HG03066 (cell line): ENCODE data around the gene MRGPRG.

Source experiments
- ATAC-seq: cut with Tn5 transposase; IDR thresholded peaks from one replicate; pipeline ENCODE4 v1.9.1; 2021; ENCODE audit warnings: low read depth; ENCODE audit not compliant: unreplicated experiment

Gene MRGPRG

DNA sequence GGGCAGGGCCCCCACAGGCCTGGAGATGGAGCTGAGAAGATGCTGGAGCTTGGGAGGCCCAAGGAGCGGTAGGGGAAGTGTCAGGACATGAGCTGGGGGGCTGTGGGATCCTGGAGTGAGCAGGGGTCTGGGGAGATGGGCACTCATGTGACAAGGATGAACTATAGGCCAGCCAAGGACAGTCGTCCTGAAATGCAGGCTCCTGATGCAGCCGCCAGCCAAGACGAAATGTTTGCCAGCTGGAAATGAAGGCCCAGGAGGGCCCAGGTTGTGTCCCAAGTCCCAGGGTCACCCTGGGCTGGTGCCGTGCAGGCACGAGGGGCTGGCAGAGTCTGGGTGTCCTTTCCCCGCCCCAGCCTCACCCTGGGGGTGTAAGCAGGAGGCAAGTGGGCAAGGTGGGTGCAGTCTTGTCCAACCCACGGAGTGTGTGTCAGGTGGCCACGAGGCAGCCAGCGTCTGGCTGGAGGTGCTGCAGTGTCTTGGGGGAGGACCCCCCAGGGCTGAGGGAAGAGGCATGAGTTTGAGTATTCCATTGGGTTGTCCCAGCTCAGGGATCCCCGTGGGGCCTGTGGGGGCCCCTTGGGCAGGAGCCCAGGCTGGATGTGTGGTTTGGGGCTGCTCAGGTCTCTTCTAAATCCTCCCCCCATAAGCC is 21.4 kb downstream of the MRGPRG start:
- no peak for ATAC-seq

GRCh38 chr11:3196161-3197043 is 22.2 kb downstream of the MRGPRG start:
- ATAC-seq = no peak

- ATAC-seq = no peak
These were observed 23.1 kb downstream of the MRGPRG start for GRCh38 chr11:3195251-3196160.

DNA sequence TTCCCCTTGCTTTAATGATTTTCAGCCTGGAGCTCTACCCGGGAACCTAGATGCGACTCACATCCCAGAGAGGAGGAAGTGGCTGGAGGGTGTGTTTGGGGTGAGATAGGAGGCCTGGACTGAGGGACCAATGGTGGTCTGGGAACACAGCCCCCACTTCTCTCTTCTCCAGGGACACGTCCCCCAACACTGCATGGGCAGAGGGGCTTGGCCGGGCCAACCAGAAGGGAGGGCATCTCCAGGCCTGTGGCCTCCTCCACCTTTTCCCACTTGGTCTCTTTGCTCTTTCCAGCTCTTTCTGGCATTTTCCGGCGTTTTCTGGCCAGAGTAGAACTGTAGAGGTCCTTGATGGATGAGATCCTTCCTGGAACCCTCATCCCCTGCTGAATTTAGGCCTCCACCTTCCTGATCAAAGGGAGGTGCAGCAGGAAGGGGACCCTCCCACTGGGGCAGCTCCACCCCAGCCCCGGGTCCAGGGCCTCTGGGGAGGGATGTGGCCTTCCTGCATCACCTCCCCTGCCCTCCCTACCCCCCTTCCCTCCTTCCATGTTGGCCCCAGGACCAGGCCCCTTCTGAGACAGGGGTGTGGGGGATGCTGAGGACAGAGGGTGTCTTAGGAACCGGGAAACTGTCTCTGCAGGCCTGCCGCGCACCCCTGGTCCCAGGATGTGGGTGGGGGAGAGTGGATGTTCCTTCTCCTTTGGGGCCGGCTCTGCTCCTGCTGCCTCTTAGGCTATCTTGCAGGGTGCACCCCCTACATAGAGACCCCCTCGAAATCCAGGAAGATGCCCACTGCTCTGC is 24.4 kb downstream of the MRGPRG start:
- no peak for ATAC-seq

DNA sequence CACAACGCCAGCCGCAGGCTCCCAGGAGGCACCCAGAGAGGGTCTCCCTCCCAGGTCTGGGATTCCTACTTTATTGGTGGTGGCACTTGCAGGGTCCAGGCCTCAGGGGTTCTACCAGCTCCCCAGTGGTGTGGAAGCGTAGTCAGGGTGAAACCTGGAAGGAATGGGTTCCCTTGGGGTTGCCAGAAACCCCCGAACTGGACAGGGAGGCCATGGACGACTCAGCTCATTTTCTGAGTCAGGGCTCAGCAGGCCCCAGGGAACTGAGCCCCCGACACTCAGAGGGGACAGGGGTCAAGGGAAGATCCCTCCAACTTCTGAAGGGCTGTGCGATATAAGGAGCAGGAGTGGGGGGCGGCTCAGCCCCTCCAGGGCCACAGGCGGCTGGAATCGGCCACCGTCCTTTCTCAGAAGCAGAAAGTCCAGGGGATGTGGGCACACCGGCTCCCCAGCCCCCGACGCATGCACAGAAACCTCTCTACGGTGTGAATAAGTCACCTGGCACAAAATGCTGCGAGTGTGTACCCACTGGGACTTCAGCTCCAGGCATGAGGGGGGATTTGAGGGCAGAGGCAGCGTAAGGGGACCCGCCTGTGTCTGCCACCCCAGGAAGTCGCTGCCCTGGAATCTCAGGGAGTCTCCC is 25.1 kb downstream of the MRGPRG start:
- no peak for ATAC-seq

- no peak for ATAC-seq
These were observed 25.9 kb downstream of the MRGPRG start for GRCh38 chr11:3192511-3193372.

- ATAC-seq = no peak
These were observed 26.9 kb downstream of the MRGPRG start for GRCh38 chr11:3191586-3192324.

DNA sequence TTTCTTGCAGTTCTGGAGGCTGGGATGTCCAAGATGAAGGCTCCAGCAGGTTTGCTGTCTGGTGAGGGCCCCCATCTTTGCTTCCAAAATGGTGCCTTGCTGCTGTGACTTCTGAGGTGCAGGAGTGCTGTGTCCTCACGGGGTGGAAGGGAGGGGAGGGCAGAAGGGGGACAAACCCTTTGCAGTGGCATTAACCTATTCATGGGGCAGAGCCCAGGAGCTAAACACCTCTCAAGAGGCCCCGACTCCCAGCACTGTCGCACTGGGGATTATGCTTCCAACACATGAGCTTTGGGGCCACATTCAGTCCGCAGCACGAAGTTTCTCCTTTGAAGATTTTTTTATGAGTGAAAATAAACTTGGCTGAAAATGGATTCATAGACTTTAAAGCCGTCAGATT is 28.0 kb downstream of the MRGPRG start:
- no peak for ATAC-seq

GRCh38 chr11:3189886-3190583 is 28.6 kb downstream of the MRGPRG start:
- ATAC-seq = no peak

- no peak for ATAC-seq
These were observed 29.3 kb downstream of the MRGPRG start for GRCh38 chr11:3189196-3189843.

GRCh38 chr11:3188496-3189195 is 30.0 kb downstream of the MRGPRG start:
- no peak for ATAC-seq

GRCh38 chr11:3186166-3186953 is 32.3 kb downstream of the MRGPRG start:
- ATAC-seq = no peak

DNA sequence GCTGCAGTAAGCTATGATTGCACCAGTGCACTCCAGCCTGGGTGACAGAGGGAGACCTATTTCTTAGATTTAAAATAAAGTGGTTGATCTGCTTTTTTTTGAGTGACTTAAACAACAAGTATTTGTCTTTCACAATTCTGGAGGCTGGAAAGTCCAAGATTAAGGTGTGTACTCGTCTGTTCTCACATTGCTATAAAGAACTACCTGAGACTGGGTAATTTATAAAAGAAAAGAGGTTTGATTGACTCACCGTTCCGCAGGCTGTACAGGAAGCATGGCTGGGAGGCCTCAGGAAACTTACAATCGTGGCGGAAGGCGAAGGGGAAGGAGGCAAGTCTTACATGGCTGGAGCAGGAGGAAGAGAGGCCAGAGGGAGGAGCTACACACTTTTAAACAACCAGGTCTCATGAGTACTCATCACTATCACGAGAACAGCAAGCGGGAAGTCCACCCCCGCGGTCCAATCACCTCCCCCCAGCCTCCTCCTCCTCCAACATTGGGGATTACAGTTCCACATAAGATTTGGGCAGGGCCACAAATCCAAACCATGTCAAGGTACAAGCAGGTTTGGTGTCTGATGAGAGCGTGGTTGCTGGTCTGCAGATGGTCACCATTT is 33.8 kb downstream of the MRGPRG start:
- no peak for ATAC-seq

- ATAC-seq = no peak
These were observed 35.1 kb downstream of the MRGPRG start for GRCh38 chr11:3183523-3183922.

DNA sequence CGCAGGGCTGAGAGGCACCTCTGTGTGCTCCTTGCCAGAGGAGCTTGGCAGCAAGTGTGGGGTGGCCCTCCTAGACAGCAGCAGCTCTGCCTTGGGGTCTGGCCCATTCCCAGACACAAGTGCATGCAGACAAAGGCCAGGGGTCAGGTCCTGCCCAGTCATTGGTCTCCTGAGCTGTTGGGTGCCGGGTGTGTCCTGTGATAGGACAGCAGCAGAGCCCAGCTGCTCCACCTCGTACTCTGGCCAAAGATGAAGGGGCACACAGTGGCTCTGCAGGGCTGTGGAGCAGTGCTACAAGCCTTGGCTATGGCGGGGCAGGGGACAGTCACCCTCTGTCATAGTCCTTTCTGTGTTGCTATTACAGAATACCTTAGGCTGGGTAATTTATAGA is 36.2 kb downstream of the MRGPRG start:
- ATAC-seq = no peak
